Mesothelial cell of epicardium (in vitro differentiated cells): ENCODE results near the gene SKA3. TPM values are rescaled to one million over a fixed set of nuclear protein-coding genes. Genes with fewer than 3 reads are reported as not detected.
"Not testable (repeated sequence)": the region's sequence is repeated elsewhere in the genome, so short reads cannot be mapped to it uniquely, and the experiment has no call there.

Experiments
- DNase-seq, 2 experiments: peaks; one replicate each; pipeline ENCODE4 v3.0.0; 2021; ENCODE audit warnings: low spot score in 2 of 2; ENCODE audit not compliant: unreplicated experiment in 2 of 2
- H3K27ac Mint-ChIP-seq: 2 replicates; pipeline ENCODE4 v1.8.0; 2021; ENCODE audit warnings: mixed read lengths
- H3K27me3 Mint-ChIP-seq: 2 replicates; pipeline ENCODE4 v1.8.0; 2021; ENCODE audit warnings: low read depth, mixed read lengths
- H3K36me3 Mint-ChIP-seq: 2 replicates; pipeline ENCODE4 v1.8.0; 2021; ENCODE audit warnings: mixed read lengths
- H3K4me1 Mint-ChIP-seq: 2 replicates; pipeline ENCODE4 v1.8.0; 2021; ENCODE audit warnings: mixed read lengths
- H3K4me3 Mint-ChIP-seq: 2 replicates; pipeline ENCODE4 v1.8.0; 2021; ENCODE audit warnings: mild to moderate bottlenecking, moderate library complexity, mixed read lengths
- H3K9me3 Mint-ChIP-seq: 2 replicates; pipeline ENCODE4 v1.8.0; 2021; ENCODE audit warnings: mixed read lengths
- total RNA-seq: library from RNA; stranded (reverse); gene quantifications from 3 replicates; pipeline ENCODE4 v1.2.1, GENCODE V29; 2021
- TF ChIP-seq, protein P1 (sequence below): fragments of 200-600 bp; sonication (generic); IDR thresholded peaks from one replicate; pipeline ENCODE4 v1.5.0; 2021; ENCODE audit warnings: antibody characterized with exemption; ENCODE audit not compliant: unreplicated experiment

Gene SKA3
- 8.8 to 13.7 TPM (median 9.3 TPM) in 3 replicates for total RNA-seq

DNA sequence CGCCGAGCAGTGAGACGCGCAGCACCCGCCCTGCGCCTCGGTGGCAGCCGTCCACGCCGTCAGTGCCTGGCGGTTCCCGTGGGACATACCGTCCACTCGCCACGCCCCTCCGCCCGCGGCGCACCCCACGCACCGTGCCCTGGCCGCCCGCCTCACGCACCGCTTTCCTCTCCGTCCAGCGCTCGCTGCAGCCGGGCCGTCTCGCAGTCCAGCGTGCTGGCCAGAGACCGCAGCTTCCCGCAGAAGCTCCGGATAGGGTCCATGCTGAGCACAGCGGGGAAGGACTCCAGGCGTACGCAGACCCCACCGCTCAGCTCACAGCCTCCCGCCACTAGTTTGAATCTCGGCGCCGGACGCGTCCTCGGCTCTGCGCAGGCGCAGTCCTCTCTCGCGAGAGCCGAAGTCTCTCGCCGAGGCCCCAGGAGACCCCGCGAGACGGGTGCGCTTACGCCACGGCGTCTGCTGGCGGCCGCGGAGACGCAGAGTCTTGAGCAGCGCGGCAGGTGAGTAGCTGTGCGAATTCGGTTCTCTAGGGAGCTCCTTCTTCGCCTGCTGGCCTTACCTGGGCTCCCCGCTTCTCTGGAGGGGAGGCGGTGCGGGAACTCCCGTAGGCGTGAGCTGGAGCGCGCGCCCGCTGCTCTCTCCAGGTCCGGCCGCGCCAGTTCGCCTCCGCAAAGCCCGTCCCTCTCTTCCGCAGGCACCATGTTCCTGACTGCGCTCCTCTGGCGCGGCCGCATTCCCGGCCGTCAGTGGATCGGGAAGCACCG, at the start of gene SKA3, which contains the start of gene MRPL57:
Gene SKA3 (minus strand): TSS at position 338 of the 767 bp plus-strand sequence. CDS start 75 bp downstream, at position 263.
Gene MRPL57 (plus strand): TSS at position 444 of the 767 bp plus-strand sequence. CDS start 259 bp downstream, at position 703.
- no peaks in the 10 kb centered on the region for H3K27me3 Mint-ChIP-seq
- no peaks in the 10 kb centered on the region for H3K36me3 Mint-ChIP-seq
- TF ChIP-seq, protein P1, sequence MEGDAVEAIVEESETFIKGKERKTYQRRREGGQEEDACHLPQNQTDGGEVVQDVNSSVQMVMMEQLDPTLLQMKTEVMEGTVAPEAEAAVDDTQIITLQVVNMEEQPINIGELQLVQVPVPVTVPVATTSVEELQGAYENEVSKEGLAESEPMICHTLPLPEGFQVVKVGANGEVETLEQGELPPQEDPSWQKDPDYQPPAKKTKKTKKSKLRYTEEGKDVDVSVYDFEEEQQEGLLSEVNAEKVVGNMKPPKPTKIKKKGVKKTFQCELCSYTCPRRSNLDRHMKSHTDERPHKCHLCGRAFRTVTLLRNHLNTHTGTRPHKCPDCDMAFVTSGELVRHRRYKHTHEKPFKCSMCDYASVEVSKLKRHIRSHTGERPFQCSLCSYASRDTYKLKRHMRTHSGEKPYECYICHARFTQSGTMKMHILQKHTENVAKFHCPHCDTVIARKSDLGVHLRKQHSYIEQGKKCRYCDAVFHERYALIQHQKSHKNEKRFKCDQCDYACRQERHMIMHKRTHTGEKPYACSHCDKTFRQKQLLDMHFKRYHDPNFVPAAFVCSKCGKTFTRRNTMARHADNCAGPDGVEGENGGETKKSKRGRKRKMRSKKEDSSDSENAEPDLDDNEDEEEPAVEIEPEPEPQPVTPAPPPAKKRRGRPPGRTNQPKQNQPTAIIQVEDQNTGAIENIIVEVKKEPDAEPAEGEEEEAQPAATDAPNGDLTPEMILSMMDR: no peak
- peak within 1 kb of the TSS; percentile 98 for H3K27ac Mint-ChIP-seq
- H3K4me3 Mint-ChIP-seq: peak within 1 kb of the TSS; percentile 96
- no peaks in the 10 kb centered on the region for H3K9me3 Mint-ChIP-seq
- peaks cover 12% of the 10 kb centered on the region for H3K4me1 Mint-ChIP-seq
- peak; percentile 94 to 98 for DNase-seq

DNA sequence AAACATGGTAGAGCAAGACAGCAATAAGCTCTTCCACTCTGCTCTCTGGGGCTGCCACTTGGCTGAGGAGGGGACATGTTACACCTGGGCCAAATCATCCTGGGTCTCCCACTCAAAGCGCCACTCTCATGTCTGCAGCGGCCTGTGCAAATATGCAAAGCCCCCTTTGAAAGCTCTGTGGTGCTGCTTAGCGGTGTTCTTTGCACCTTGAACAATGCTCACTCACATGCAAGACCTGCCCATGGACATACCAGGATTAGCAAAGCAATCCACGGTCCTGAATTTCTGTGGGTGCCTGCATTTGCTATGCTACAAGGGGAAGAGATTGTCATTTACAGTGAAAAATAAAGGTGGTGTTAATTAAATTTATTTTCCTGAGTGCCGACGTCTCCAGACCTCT, 48.7 kb upstream of the SKA3 start:
- peaks cover 7% of the 10 kb centered on the region for H3K27me3 Mint-ChIP-seq
- no peaks in the 10 kb centered on the region for H3K36me3 Mint-ChIP-seq
- H3K4me1 Mint-ChIP-seq: peaks cover 2% of the 10 kb centered on the region
- DNase-seq: no peak
- H3K4me3 Mint-ChIP-seq: no peak overlapping the region
- H3K9me3 Mint-ChIP-seq: peaks cover 26% of the 10 kb centered on the region
- no peak overlapping the region for H3K27ac Mint-ChIP-seq
- TF ChIP-seq, protein P1: no peak

DNA sequence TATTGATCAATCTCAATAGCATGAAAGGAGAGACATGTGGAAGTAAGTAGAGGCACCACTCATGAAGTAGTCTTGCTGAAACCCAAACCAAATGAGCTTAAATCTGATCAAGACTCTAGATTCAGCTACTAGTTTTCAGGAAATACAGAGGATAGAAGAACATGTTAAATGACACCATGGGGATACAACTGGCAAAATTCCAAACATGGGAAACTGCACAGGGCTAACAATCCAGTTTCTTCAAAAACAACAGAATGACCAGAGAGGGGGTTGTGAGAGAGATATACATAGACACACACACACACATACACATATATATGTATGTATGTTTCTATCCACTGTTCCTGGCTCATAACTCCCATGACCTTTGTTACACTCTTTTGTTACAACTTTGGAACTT, 44.9 kb upstream of the SKA3 start:
- no peak for DNase-seq
- Mint-ChIP-seq H3K9me3 (peaks cover 26% of the 10 kb centered on the region), H3K36me3 (no peaks in the 10 kb centered on the region), H3K4me1 (no peaks in the 10 kb centered on the region), H3K27ac (no peak overlapping the region), H3K27me3 (peaks cover 6% of the 10 kb centered on the region), H3K4me3 (no peak overlapping the region)
- TF ChIP-seq, protein P1: no peak

DNA sequence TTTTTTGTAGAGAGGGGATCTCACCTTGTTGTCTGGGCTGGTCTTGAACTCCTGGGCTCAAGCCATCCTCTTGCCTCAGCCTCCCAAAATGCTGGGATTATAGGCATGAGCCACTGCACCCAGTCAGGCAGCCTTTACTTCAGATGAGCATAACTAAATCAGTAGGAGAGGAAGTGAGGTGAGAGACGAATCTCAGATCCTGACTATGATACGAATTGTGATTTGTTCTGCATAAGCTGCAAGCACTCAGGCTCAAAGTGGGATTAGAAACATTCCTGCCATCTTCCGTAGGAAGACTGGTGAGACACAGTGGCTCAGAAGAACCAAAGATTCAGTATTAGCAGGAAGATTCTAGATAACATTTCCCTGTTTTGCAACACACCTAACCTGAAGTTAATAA, 43.4 kb upstream of the SKA3 start:
- H3K27me3 Mint-ChIP-seq, H3K4me3 Mint-ChIP-seq, H3K27ac Mint-ChIP-seq, DNase-seq, H3K4me1 Mint-ChIP-seq, H3K36me3 Mint-ChIP-seq: not testable (repeated sequence)
- peaks cover 26% of the 10 kb centered on the region for H3K9me3 Mint-ChIP-seq

DNA sequence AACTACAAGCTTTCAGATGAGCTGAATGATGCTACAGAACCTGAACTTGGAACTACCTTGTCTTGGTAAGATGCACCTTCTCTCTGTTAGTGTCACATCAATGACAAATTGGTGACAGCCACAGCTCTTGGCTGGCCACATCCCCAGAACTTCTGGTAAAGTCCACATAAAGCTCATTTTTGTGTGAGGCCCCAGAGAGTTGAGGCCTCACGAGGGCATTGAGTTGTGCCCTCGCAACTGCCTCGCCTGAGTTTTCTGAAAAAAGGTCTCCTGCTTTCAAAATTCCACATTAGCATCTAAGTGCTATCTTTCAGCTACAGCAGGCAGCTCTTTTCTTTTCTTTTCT, 42.7 kb upstream of the SKA3 start:
- TF ChIP-seq, protein P1: no peak
- Mint-ChIP-seq H3K36me3 (no peaks in the 10 kb centered on the region), H3K27me3 (peaks cover 6% of the 10 kb centered on the region), H3K27ac (no peak overlapping the region), H3K4me3 (no peak overlapping the region), H3K9me3 (peaks cover 26% of the 10 kb centered on the region), H3K4me1 (no peaks in the 10 kb centered on the region)
- no peak for DNase-seq

DNA sequence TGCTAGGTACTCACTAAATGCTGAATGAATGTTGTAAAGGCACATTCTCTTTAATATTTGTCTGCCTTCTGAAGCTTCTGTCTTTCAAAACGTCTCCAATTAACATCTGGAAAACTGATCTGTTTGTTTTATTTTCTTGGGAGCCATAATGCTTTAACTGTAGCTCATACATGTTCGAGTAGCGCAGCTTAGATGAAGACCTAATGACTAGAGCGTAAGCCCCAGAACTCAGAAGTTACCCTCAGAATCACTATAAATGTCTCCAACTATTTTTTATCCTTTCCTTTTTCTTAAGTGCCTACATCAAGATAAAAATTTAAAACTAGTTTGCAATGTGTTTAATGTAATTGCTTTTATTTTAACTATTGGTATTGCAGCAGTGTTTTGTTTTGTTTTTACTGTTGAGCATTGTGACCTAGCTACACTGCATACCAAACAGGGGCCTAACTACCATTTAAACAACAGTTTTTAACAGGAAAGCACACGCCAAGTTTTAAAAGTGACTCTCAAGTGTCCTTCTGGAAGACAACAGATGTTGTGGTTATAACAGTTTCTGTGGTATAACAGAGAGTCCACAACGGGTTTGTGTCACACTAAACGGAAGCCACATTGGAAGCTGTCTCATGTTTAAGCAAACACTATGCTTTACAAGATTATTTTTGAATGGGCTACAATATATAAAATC, 42.1 kb upstream of the SKA3 start:
- H3K9me3 Mint-ChIP-seq: peaks cover 25% of the 10 kb centered on the region
- DNase-seq: no peak
- peaks cover 4% of the 10 kb centered on the region for H3K27me3 Mint-ChIP-seq
- H3K27ac Mint-ChIP-seq: no peak overlapping the region
- no peak overlapping the region for H3K4me3 Mint-ChIP-seq
- no peaks in the 10 kb centered on the region for H3K36me3 Mint-ChIP-seq
- no peaks in the 10 kb centered on the region for H3K4me1 Mint-ChIP-seq
- TF ChIP-seq, protein P1: no peak
